GM12865 (cell line): ENCODE results near the gene BAMBI.

Source experiments
- DNase-seq: peaks from one replicate; pipeline ENCODE4 v3.0.0; 2010; ENCODE audit warnings: low read depth
- H3K4me3 ChIP-seq: 2 replicates; pipeline ENCODE4 v1.5.1; 2011; ENCODE audit warnings: mild to moderate bottlenecking, low read depth, low read length, control low read depth
- TF ChIP-seq, protein P1 (sequence below): IDR thresholded peaks from 2 replicates; pipeline ENCODE4 v1.5.1; 2011; ENCODE audit warnings: low read length, control low read depth, low read depth, inconsistent platforms; ENCODE audit not compliant: insufficient read depth; ENCODE audit errors: missing control alignments

The BAMBI gene

DNA sequence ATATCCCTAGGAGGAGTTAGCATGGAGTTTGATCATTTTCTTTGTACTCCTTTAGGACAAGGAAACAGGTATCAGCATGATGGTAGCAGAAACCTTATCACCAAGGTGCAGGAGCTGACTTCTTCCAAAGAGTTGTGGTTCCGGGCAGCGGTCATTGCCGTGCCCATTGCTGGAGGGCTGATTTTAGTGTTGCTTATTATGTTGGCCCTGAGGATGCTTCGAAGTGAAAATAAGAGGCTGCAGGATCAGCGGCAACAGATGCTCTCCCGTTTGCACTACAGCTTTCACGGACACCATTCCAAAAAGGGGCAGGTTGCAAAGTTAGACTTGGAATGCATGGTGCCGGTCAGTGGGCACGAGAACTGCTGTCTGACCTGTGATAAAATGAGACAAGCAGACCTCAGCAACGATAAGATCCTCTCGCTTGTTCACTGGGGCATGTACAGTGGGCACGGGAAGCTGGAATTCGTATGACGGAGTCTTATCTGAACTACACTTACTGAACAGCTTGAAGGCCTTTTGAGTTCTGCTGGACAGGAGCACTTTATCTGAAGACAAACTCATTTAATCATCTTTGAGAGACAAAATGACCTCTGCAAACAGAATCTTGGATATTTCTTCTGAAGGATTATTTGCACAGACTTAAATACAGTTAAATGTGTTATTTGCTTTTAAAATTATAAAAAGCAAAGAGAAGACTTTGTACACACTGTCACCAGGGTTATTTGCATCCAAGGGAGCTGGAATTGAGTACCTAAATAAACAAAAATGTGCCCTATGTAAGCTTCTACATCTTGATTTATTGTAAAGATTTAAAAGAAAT lies 4.8 kb downstream of the BAMBI start:
- H3K4me3 ChIP-seq, result no peak overlapping the region
- TF ChIP-seq, protein P1, sequence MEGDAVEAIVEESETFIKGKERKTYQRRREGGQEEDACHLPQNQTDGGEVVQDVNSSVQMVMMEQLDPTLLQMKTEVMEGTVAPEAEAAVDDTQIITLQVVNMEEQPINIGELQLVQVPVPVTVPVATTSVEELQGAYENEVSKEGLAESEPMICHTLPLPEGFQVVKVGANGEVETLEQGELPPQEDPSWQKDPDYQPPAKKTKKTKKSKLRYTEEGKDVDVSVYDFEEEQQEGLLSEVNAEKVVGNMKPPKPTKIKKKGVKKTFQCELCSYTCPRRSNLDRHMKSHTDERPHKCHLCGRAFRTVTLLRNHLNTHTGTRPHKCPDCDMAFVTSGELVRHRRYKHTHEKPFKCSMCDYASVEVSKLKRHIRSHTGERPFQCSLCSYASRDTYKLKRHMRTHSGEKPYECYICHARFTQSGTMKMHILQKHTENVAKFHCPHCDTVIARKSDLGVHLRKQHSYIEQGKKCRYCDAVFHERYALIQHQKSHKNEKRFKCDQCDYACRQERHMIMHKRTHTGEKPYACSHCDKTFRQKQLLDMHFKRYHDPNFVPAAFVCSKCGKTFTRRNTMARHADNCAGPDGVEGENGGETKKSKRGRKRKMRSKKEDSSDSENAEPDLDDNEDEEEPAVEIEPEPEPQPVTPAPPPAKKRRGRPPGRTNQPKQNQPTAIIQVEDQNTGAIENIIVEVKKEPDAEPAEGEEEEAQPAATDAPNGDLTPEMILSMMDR, result no peak
- no peak for DNase-seq

DNA sequence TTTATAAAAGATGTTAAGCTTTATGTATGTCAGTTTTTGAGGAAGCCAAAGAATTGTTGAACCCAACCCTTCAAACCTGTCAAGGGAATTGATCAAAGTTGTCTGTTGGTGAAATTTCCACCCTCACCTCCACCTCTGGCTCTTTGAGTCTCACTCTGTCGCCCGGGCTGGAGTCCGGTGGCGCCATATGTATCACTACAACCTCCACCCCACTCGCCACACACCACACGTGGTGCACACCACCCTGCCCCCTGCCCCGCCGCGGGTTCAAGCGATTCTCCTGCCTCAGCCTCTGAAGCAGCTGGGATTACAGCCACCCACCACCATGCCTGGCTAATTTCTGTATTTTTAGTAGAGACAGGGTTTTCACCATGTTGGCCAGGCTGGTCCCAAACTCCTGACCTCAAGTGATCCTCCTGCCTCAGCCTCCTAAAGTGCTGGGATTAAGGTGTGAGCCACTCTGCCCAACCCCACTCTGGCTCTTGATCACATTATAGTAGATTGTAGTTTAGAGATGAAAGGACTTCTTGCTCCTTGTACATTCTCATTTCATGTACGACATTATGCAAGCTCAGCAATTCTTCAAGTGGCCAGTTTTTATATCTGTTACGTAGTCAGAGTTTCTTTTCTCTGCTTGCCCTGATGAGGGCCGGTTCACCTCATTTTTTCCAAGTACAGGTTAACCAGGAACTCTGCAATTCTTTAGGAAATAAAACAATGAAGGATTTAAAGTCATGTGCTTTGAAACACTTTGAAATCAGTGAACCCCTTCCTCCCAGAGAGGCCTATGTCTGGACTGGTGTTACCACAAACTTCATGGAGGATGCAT lies 7.0 kb downstream of the BAMBI start:
- TF ChIP-seq, protein P1, result no peak
- DNase-seq, result no peak
- H3K4me3 ChIP-seq, result no peak overlapping the region

DNA sequence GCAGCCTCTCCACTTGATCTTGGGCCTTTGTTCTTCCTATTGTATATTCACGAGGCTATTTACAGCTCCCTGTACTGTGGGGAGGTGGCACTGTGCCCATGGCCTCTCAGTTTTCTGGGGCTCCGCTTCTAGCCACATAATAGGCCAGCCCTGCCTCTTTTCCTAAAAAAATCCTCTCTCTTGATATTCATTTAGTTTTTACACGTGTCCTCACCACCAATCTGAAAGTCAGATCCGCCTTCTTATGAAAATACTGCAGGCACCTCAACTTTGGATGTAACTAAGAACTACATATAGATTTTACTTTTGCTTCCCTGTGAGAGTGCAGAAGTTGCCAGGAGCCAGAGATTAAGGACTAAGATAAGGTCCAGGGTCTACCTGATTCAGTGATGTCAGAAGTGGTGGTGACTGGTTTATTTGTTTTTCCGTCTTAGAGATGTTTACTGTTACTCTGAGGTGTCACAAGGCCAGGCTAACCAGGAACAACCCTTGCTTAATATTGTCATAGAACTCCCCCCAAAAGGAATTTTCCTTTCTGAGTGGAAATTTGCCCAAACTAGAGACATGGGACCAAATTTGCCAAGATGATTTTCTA lies 7.8 kb downstream of the BAMBI start:
- TF ChIP-seq, protein P1, result no peak
- DNase-seq, result no peak
- H3K4me3 ChIP-seq, result no peak overlapping the region

DNA sequence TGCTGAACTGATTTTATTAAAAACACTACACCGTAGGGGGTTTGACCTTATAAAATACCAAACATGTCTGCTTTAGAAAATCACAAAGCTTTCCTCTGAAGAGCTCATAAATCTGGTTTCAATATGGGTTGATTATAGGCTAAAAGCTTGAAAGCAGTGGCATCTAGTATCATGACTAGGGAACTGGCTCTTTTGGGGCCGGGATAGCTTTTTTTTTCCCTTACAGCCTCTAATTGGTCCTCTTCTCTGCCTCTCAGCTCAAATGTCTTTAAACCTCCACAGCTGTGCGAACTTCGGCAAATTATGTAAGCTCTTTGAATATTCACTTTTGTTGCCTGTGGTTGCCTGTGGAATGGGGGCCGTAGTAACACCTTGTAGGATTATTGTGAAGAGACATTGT lies 8.4 kb downstream of the BAMBI start:
- TF ChIP-seq, protein P1, result no peak
- H3K4me3 ChIP-seq, result no peak overlapping the region
- DNase-seq, result no peak

DNA sequence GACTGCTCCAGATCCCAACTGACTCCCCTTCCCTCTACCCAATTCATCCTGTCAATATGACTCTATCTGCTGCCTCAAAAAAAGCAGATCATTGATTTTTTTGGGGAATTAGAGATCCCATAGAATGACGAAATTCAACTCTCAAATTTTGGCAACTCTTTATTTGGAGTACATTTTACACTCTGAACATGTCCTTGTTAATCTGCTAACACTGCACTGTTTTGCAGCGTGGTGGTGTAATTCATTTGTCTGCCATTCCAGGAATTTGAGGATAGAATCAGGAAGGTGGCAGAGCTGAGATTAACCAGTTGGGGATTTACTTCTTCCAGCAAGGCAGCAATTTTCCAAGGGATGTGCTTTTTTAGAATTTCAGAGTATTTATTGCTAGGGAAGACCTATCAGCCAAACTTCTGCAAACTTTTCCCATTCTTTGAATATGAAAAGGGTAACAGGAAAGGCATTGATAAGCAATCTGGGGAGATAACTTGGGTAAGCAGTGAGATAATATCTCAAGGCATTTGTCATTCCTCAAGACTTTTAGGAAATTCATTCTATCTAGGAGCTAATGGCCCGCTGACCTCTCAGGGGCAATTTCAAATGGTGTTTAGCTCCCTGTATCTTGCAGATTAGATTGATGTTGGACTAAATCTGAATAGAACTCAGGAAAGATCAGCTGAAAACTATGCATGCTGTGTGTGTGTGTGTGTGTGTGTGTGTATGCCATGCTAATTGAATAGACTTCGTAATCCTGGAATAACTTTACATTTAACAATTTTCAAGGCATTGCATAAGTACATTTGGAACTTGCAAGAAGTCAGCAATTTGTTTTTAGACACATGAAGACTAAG lies 9.7 kb downstream of the BAMBI start:
- H3K4me3 ChIP-seq, result no peak overlapping the region
- no peak for DNase-seq
- TF ChIP-seq, protein P1, result no peak

DNA sequence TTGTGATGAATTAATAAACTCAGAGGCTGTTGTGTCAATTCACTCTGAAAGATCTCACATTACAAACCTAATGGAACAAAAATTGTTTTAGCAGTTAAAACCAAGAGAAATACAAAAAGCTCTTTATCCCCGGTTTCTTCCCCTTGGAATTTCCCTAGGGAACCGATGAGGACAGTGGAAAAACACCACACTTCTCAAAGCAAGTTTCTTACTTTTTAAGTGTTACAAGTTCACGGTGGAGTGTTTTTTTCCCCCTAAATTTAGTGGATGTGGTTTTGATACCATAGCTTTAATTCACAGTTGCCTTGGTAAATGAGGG lies 10.3 kb downstream of the BAMBI start:
- no peak overlapping the region for H3K4me3 ChIP-seq
- no peak for DNase-seq
- TF ChIP-seq, protein P1, result no peak
